Measurements from ENCODE around the gene DYSF. TPM values are rescaled to one million over a fixed set of nuclear protein-coding genes. Genes with fewer than 3 reads are reported as not detected.

The DYSF gene
- total and polyA plus RNA-seq, 8 donors: 1.1 to 5.5 (median 2.1) TPM

DNA sequence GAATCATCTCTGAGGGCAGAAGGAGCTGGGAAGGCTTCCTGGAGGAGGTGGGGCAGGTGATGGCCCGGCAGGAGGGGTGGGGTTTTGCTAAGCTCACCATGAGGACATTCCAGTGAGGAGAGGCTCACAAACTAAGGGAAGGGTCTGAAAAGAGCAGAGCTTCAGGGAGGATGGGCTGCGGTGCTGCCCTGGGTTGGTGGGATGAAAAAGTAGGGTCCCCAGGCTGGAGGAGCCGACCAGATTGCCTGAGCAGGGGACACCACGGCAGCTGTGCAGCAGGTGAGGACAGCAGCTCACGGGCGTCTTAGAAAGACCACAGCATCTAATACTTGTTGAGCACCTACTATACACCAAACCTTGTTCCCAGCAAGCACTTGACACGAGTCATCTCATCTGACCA, 82.2 kb downstream of the DYSF start:
- TF ChIP-seq, protein P1, sequence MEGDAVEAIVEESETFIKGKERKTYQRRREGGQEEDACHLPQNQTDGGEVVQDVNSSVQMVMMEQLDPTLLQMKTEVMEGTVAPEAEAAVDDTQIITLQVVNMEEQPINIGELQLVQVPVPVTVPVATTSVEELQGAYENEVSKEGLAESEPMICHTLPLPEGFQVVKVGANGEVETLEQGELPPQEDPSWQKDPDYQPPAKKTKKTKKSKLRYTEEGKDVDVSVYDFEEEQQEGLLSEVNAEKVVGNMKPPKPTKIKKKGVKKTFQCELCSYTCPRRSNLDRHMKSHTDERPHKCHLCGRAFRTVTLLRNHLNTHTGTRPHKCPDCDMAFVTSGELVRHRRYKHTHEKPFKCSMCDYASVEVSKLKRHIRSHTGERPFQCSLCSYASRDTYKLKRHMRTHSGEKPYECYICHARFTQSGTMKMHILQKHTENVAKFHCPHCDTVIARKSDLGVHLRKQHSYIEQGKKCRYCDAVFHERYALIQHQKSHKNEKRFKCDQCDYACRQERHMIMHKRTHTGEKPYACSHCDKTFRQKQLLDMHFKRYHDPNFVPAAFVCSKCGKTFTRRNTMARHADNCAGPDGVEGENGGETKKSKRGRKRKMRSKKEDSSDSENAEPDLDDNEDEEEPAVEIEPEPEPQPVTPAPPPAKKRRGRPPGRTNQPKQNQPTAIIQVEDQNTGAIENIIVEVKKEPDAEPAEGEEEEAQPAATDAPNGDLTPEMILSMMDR (IDR thresholded peaks at IDR 0.05): no peak
- Histone ChIP-seq H3K27me3 (no peaks in the 10 kb centered on the region), H3K4me3 (no peak overlapping the region), H3K4me1 (no peaks in the 10 kb centered on the region), H3K27ac (no peak overlapping the region), H3K9me3 (no peaks in the 10 kb centered on the region), H3K36me3 (no peaks in the 10 kb centered on the region)
- WGBS, 2 donors: 63 to 72% methylated on average over 7 of the region's 7 CpGs
- ATAC-seq (no peak), FAIRE-seq (no peak), DNase-seq (peak in 1 of 6 donors; percentile 14)
- intact Hi-C loops (cut with DNase I): no loop called here

DNA sequence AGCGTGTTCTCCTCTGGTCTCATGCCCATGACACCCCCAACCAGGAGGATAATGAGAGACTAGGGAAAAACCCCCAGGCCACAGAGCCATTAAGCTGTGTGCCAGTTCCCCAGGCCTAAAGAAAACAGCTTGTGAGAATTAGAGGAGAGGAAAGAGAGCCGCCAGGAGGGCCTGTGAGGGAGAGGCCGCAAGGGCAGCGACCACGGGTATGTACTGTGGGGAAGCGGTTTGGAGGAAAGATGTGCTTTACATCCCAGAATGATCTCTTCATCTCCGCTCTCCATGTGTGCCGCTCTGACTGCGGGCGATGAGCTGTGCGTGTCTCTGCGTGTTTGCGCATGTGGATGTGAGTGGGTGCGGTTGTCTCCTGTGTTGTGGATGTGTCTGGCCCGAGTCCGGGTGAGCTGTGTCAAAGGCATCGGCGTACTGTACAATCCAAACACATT, 82.9 kb downstream of the DYSF start:
- intact Hi-C loops (cut with DNase I): no loop called here
- TF ChIP-seq, protein P1 (IDR thresholded peaks at IDR 0.05): no peak
- H3K27me3 ChIP-seq: no peaks in the 10 kb centered on the region
- ATAC-seq: no peak
- no peaks in the 10 kb centered on the region for H3K9me3 ChIP-seq
- H3K4me3 ChIP-seq: no peak overlapping the region
- H3K27ac ChIP-seq: no peak overlapping the region
- WGBS, 2 donors: 86 to 90% methylated on average over 18 of the region's 18 CpGs
- H3K36me3 ChIP-seq: no peaks in the 10 kb centered on the region
- FAIRE-seq: no peak
- DNase-seq: peak in 1 of 6 donors; percentile 33
- no peaks in the 10 kb centered on the region for H3K4me1 ChIP-seq

DNA sequence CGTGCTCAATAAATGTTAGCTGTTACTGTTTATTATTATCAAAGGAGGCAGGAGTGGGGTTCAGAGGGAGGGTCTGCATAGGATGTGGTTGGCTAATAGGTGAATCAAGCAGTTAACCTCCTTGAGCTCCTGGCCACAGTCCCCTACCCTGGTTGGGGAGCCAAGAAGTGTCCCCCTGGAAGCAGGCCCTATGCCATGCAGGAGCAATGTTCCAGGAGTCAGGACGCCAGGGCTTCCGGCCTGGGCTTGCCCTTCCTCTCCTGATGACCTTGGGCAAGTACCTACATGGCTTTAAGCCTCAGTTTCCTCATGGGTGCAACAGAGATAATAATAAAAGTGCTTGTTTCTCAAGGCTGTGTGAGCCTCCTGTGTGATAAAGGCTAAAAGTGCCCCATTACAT, 84.9 kb downstream of the DYSF start:
- Histone ChIP-seq H3K36me3 (no peaks in the 10 kb centered on the region), H3K27ac (no peak overlapping the region), H3K4me1 (no peaks in the 10 kb centered on the region), H3K9me3 (no peaks in the 10 kb centered on the region), H3K4me3 (no peak overlapping the region), H3K27me3 (no peaks in the 10 kb centered on the region)
- intact Hi-C loops (cut with DNase I): no loop called here
- WGBS, 2 donors: 72 to 80% methylated on average over 3 of the region's 3 CpGs
- TF ChIP-seq, protein P1 (IDR thresholded peaks at IDR 0.05): no peak
- DNase-seq: no peak
- no peak for FAIRE-seq
- no peak for ATAC-seq

DNA sequence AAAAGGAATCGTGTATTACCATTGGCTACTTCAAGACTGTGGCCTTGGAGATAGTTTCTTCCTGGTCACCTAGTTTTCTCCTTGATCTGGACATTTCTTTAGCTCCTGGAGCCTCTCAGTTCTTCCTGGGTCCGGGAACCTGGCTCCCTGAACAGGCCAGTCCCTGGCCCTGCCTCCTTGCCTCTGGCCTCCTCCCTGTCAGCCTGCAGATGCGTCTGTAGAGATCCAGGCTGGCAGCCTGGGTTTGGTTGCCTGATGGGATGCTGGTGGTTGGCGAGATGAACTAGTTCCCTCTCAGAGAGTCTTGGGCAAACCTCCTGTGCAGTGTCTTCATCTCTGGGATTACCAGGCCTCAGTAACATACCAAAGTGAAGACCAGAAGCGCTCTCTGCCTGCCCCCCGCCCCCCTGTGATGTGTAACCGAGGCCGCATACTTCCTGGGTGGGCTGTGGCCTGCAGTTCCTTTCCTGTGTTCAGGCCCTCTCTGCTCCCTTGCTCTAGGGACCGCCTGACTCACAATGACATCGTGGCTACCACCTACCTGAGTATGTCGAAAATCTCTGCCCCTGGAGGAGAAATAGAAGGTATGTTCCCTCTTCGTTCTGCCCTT, 85.4 kb downstream of the DYSF start:
- DNase-seq: peak in 1 of 6 donors; percentile 32
- no peak overlapping the region for H3K27ac ChIP-seq

DNA sequence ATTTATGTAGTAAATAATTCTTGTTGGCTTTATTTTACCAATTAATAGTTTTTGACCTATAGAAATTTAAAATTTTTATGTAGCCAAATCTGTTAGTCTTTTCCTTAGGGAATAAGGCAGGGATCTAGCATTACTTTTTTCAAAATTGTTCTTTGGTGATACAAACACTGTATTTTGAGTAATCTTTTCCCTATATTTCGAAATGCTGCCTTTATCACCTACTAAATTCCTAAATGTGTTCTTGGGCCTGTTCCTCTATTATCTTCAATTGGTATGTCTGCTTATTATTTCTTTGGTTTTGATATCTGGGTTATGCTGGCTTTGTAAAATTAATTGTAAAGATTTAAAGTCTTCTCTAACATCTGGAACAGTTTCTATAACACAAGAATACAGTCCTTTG, 87.5 kb downstream of the DYSF start:
- intact Hi-C loops (cut with DNase I): loop anchor here in 2 of 3 donors (10.0 kb wide), 2 partner anchors 254 to 604 kb away; partner anchors contain the start of gene CYP26B1 (in 1 of the 2)
- peaks cover 0 to 6% (median 0%) of the 10 kb centered on the region in 4 donors for H3K27me3 ChIP-seq
- H3K4me3 ChIP-seq: no peak overlapping the region
- FAIRE-seq (no peak), ATAC-seq (no peak), DNase-seq (no peak)
- H3K4me1 ChIP-seq: no peaks in the 10 kb centered on the region
- no peak overlapping the region for H3K27ac ChIP-seq
- no peaks in the 10 kb centered on the region for H3K9me3 ChIP-seq
- TF ChIP-seq, protein P1 (IDR thresholded peaks at IDR 0.05): no peak
- whole genome bisulfite sequencing, 2 donors: 85 to 89% methylated on average over 1 of the region's 1 CpG
- no peaks in the 10 kb centered on the region for H3K36me3 ChIP-seq

More for the DNA sequence above, 85.4 kb downstream of the DYSF start:
- Histone ChIP-seq H3K9me3 (no peaks in the 10 kb centered on the region), H3K36me3 (no peaks in the 10 kb centered on the region), H3K4me1 (no peaks in the 10 kb centered on the region), H3K4me3 (no peak overlapping the region), H3K27me3 (no peaks in the 10 kb centered on the region)
- intact Hi-C loops (cut with DNase I): no loop called here
- ATAC-seq (no peak), FAIRE-seq (no peak)
- 79 to 85% methylated on average over 12 of the region's 12 CpGs for WGBS, 2 donors
- TF ChIP-seq, protein P1 (IDR thresholded peaks at IDR 0.05): no peak
